ENCODE data around the gene LAMC3.

GRCh38 chr9:130979591-130980385, 29.2 kb upstream of the LAMC3 start:
- TF ChIP-seq POLR2AphosphoS5 (IDR thresholded peaks at IDR 0.05; ENCODE audit: low read depth, low read length) (no peak), TAF1 (IDR thresholded peaks at IDR 0.05; ENCODE audit: borderline replicate concordance, low read depth, low read length) (no peak), POLR2A (IDR thresholded peaks at IDR 0.05; ENCODE audit: low read depth, low read length) (no peak)

All from GM12892 (cell line).